Mesodermal cell (in vitro differentiated cells): ENCODE measurements around the gene TEAD2.
"Not testable (repeated sequence)": the region's sequence is repeated elsewhere in the genome, so short reads cannot be mapped to it uniquely, and the experiment has no call there.

Source experiments
- H3K27ac ChIP-seq: 2 replicates; pipeline ENCODE4 v1.7.0; 2013; ENCODE audit warnings: mild to moderate bottlenecking, low read depth, low read length, moderate library complexity; ENCODE audit not compliant: severe bottlenecking
- H3K36me3 ChIP-seq: 2 replicates; pipeline ENCODE4 v1.7.1; 2013; ENCODE audit warnings: mild to moderate bottlenecking, low read length, moderate library complexity; ENCODE audit not compliant: control insufficient read depth, insufficient read depth
- H3K4me1 ChIP-seq: one replicate; pipeline ENCODE4 v1.7.1; 2013; ENCODE audit warnings: mild to moderate bottlenecking, low read length; ENCODE audit not compliant: insufficient read depth, control insufficient read depth, poor library complexity, severe bottlenecking
- H3K4me3 ChIP-seq: 2 replicates; pipeline ENCODE4 v1.7.0; 2013; ENCODE audit warnings: low read length, control low read depth, mild to moderate bottlenecking; ENCODE audit not compliant: insufficient read depth, poor library complexity, severe bottlenecking; ENCODE audit errors: extremely low read depth
- H3K9me3 ChIP-seq: 2 replicates; pipeline ENCODE4 v1.7.1; 2013; ENCODE audit warnings: mild to moderate bottlenecking, low read length, moderate library complexity; ENCODE audit not compliant: control insufficient read depth
- WGBS, 2 experiments: methylation state at CpG; one replicate each; pipeline ENCODE4 v1.1.5; 2013; ENCODE audit warnings: missing lambda C conversion rate in 2 of 2; ENCODE audit not compliant: insufficient coverage in 2 of 2; 5-methylcytosine and 5-hydroxymethylcytosine counted together

TEAD2 gene

GRCh38 chr19:49301866-49302252, 60.4 kb downstream of the TEAD2 start:
- Histone ChIP-seq H3K4me3 (no peak overlapping the region), H3K36me3 (no peaks in the 10 kb centered on the region), H3K4me1 (no peaks in the 10 kb centered on the region), H3K9me3 (no peaks in the 10 kb centered on the region), H3K27ac (no peak overlapping the region)
- 87% methylated on average over 5 of the region's 5 CpGs for WGBS, 2 experiments

DNA sequence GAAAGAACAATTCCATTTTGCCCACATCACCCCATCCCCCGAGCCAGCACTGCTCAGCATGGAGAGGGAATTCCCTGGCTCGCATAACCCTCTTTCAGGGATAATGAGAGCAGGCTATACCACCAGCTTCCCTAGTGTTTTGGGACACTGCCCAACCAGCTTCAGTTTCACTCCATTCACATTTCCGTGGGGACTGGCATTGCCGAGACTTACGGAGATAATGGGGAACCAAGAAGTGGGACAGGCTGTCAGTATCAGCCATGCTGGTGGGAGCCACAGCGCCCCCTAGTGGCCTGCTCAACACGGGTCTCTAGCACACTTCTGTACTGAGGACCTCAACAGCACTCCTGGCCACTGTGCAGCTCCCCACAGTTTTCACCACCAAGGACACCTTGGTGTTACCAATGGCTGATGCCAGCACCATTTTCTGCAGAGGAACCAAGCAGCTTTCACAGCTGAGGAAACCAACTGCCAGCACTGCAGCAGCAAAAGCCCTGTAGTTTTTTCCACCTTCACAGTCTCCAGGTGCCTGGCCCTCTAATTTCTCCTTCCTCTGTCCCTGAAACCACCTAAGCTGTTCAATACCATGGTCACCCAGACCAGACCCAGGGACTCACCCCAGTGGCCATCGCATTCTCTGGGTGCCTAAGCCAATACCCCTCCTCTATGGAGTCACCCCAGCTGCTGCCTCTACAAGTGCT, 60.9 kb downstream of the TEAD2 start:
- H3K4me3 ChIP-seq: no peak overlapping the region
- H3K27ac ChIP-seq: no peak overlapping the region
- H3K36me3 ChIP-seq: no peaks in the 10 kb centered on the region
- no peaks in the 10 kb centered on the region for H3K9me3 ChIP-seq
- WGBS, 2 experiments: 47 to 48% methylated on average over 8 of the region's 8 CpGs
- no peaks in the 10 kb centered on the region for H3K4me1 ChIP-seq

DNA sequence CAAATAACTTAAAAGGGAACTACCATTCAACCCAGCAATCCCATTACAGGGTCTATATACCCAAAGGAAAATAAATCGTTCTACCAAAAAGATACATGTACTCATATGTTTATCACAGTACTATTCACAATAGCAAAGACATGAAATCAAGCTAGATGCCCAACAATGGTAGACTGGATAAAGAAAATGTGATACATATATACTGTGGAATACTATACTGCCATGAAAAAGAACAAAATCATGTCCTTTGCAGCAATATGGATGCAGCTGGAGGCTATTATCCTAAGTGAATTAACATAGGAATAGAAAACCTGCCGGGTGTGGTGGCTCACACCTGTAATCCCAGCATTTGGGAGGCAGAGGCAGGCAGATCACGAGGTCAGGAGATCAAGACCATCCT, 63.6 kb downstream of the TEAD2 start:
- not testable (repeated sequence) for H3K4me3 ChIP-seq, H3K9me3 ChIP-seq, H3K27ac ChIP-seq, H3K4me1 ChIP-seq, H3K36me3 ChIP-seq
- WGBS, 2 experiments: 85 to 100% methylated on average over 1 to 3 of the region's 3 CpGs

DNA sequence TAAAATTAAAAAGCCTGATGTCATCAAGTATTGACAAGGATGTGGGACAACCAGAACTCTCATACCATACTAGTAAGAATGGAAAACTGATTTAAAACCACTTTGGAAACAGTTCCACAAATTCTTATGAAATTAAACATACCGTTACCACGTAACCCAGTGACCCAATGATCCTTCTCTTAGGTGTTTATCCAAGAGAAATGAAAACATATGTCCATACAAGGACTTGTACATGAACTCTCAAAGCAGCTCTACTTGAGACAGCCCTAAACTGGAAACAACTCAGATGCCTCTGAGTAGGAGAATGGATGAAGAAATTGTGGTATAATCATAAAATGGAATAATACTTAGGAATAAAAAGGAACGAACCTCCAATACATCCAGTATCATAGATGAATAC, 64.8 kb downstream of the TEAD2 start:
- Histone ChIP-seq H3K27ac (no peak overlapping the region), H3K4me1 (no peaks in the 10 kb centered on the region), H3K36me3 (peaks cover 7% of the 10 kb centered on the region), H3K4me3 (no peak overlapping the region), H3K9me3 (no peaks in the 10 kb centered on the region)
- WGBS, 2 experiments: 90% methylated on average over 2 of the region's 3 CpGs; no CpG with 5 or more reads in 1 of the 2 experiments

DNA sequence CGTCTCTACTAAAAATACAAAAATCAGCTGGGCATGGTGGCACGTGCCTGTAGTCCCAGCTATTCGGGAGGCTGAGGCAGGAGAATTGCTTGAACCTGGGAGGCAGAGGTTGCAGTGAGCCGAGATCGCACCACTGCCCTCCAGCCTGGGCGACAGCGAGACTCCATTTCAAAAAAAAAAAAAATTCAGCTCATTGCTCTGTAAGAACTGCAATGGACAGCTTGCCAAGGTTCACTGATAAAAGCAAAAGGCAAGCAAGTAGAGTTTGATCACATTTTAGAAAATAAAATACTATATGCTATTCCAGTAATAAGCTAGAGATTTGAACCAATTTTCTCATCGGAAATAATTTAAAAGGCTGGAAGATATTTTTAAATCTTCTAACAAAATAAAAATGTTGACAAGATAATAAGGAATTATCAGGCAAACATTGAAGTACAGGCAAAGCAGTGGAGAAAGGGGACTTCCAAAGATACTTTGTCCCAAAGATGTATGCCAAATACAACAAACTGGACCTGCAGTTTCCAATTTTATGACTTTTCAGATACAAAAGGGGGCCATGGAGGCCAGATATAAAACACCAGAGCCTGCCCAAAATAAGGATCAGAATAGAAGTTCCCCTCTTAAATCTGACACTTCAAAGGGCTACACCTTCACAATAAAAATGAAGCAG, 66.9 kb downstream of the TEAD2 start:
- H3K4me3 ChIP-seq: no peak overlapping the region
- H3K36me3 ChIP-seq: peaks cover 9% of the 10 kb centered on the region
- H3K9me3 ChIP-seq: no peaks in the 10 kb centered on the region
- no peak overlapping the region for H3K27ac ChIP-seq
- no peaks in the 10 kb centered on the region for H3K4me1 ChIP-seq
- WGBS, 2 experiments: 90 to 100% methylated on average over 4 to 5 of the region's 8 CpGs

DNA sequence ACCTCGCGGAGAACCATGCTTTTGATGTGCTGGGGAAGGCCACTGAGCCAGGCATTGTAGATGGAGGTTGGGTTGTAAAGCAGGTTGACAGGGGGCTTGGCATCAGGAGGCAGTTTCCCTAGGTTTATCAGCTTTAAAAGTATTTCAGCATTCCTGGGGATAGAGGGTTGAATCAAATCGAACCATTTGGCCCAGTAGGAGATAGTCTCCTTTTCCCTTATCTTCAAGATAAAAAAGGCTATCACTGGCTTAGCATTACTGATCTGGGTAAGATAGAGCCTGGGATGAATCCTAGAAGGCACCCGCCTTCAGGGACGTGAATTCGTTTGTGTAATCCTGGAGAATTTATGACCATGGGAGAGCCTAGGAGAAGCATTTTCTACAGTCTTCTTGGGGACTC, 67.8 kb downstream of the TEAD2 start:
- no peaks in the 10 kb centered on the region for H3K4me1 ChIP-seq
- H3K9me3 ChIP-seq: no peaks in the 10 kb centered on the region
- no peak overlapping the region for H3K27ac ChIP-seq
- H3K36me3 ChIP-seq: peaks cover 9% of the 10 kb centered on the region
- no peak overlapping the region for H3K4me3 ChIP-seq
- WGBS, 2 experiments: 84 to 100% methylated on average over 4 to 6 of the region's 6 CpGs
